ENCODE measurements around the gene CRIM1.

DNA sequence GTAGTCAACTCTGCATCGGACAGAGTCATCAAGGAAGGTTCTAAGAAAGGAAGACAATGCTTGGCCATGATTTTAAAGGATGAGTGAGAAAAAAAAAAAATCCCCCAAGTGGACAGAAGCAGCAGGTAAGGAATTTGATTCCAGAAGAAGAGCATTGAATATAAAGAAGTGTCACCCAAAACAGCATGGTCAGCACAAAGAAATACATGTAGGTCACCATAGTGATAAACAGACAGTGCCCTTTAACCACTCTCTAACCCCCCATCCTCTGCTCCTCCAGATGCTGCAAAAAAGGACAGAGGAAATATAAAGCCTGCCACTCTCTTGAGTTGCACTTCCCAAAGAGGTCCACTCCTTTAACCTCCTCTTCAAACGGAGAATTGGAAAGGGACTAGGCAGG, 219.0 kb downstream of the CRIM1 start:
- TF ChIP-seq, protein P1, sequence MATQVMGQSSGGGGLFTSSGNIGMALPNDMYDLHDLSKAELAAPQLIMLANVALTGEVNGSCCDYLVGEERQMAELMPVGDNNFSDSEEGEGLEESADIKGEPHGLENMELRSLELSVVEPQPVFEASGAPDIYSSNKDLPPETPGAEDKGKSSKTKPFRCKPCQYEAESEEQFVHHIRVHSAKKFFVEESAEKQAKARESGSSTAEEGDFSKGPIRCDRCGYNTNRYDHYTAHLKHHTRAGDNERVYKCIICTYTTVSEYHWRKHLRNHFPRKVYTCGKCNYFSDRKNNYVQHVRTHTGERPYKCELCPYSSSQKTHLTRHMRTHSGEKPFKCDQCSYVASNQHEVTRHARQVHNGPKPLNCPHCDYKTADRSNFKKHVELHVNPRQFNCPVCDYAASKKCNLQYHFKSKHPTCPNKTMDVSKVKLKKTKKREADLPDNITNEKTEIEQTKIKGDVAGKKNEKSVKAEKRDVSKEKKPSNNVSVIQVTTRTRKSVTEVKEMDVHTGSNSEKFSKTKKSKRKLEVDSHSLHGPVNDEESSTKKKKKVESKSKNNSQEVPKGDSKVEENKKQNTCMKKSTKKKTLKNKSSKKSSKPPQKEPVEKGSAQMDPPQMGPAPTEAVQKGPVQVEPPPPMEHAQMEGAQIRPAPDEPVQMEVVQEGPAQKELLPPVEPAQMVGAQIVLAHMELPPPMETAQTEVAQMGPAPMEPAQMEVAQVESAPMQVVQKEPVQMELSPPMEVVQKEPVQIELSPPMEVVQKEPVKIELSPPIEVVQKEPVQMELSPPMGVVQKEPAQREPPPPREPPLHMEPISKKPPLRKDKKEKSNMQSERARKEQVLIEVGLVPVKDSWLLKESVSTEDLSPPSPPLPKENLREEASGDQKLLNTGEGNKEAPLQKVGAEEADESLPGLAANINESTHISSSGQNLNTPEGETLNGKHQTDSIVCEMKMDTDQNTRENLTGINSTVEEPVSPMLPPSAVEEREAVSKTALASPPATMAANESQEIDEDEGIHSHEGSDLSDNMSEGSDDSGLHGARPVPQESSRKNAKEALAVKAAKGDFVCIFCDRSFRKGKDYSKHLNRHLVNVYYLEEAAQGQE (IDR thresholded peaks at IDR 0.05), result no peak
- TF ChIP-seq, protein P2, sequence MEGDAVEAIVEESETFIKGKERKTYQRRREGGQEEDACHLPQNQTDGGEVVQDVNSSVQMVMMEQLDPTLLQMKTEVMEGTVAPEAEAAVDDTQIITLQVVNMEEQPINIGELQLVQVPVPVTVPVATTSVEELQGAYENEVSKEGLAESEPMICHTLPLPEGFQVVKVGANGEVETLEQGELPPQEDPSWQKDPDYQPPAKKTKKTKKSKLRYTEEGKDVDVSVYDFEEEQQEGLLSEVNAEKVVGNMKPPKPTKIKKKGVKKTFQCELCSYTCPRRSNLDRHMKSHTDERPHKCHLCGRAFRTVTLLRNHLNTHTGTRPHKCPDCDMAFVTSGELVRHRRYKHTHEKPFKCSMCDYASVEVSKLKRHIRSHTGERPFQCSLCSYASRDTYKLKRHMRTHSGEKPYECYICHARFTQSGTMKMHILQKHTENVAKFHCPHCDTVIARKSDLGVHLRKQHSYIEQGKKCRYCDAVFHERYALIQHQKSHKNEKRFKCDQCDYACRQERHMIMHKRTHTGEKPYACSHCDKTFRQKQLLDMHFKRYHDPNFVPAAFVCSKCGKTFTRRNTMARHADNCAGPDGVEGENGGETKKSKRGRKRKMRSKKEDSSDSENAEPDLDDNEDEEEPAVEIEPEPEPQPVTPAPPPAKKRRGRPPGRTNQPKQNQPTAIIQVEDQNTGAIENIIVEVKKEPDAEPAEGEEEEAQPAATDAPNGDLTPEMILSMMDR (IDR thresholded peaks at IDR 0.05; ENCODE audit: low read depth, low read length, missing input control), result no peak
- TF ChIP-seq YY1 (IDR thresholded peaks at IDR 0.05) (no peak), RAD21 (IDR thresholded peaks at IDR 0.05) (no peak), SP1 (IDR thresholded peaks at IDR 0.05) (no peak), JUND (IDR thresholded peaks at IDR 0.05) (no peak), RXRA (IDR thresholded peaks at IDR 0.05) (no peak), FOXA1 (IDR thresholded peaks at IDR 0.05) (no peak), TAF1 (conservative IDR thresholded peaks at IDR 0.05) (no peak)
- TF ChIP-seq, protein P3, sequence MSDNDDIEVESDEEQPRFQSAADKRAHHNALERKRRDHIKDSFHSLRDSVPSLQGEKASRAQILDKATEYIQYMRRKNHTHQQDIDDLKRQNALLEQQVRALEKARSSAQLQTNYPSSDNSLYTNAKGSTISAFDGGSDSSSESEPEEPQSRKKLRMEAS (IDR thresholded peaks at IDR 0.05), result no peak
